Stimulated activated naive CD8-positive, alpha-beta T cell treated with anti-CD3 and anti-CD28 coated beads, Interleukin-15, Interleukin-2, amounts not matched to agents 100 ng/mL and 50 ng/mL, for 24 hours (primary cell): ENCODE results near the gene ABHD16B.

Source experiments
- H3K27ac Mint-ChIP-seq: one replicate; pipeline ENCODE4 v1.8.0; 2021; ENCODE audit warnings: mild to moderate bottlenecking, mixed read lengths
- H3K27me3 Mint-ChIP-seq: one replicate; pipeline ENCODE4 v1.8.0; 2021; ENCODE audit warnings: mixed read lengths
- H3K36me3 Mint-ChIP-seq: one replicate; pipeline ENCODE4 v1.8.0; 2021; ENCODE audit warnings: low read depth, mixed read lengths
- H3K4me1 Mint-ChIP-seq: one replicate; pipeline ENCODE4 v1.8.0; 2021; ENCODE audit warnings: low read depth, mixed read lengths
- H3K4me3 Mint-ChIP-seq: one replicate; pipeline ENCODE4 v1.8.0; 2021; ENCODE audit warnings: mild to moderate bottlenecking, mixed read lengths
- H3K9me3 Mint-ChIP-seq: one replicate; pipeline ENCODE4 v1.8.0; 2021; ENCODE audit warnings: mixed read lengths

ABHD16B gene

GRCh38 chr20:63861365-63861934 lies at the start of gene ABHD16B:
Gene ABHD16B (plus strand): TSS chr20:63861498. CDS start chr20:63861541, 43 bp downstream.
- peaks cover 45% of the 10 kb centered on the region for H3K4me1 Mint-ChIP-seq
- no peaks in the 10 kb centered on the region for H3K9me3 Mint-ChIP-seq
- H3K27me3 Mint-ChIP-seq, result no peaks in the 10 kb centered on the region
- H3K4me3 Mint-ChIP-seq, result no peak within 1 kb of the TSS
- H3K27ac Mint-ChIP-seq, result no peak within 1 kb of the TSS
- H3K36me3 Mint-ChIP-seq, result peaks cover 13% of the 10 kb centered on the region

GRCh38 chr20:63814891-63815614 lies 46.2 kb upstream of the ABHD16B start:
- Mint-ChIP-seq H3K27ac (no peak overlapping the region), H3K27me3 (no peaks in the 10 kb centered on the region), H3K9me3 (no peaks in the 10 kb centered on the region), H3K4me1 (no peaks in the 10 kb centered on the region), H3K4me3 (no peak overlapping the region), H3K36me3 (no peaks in the 10 kb centered on the region)

DNA sequence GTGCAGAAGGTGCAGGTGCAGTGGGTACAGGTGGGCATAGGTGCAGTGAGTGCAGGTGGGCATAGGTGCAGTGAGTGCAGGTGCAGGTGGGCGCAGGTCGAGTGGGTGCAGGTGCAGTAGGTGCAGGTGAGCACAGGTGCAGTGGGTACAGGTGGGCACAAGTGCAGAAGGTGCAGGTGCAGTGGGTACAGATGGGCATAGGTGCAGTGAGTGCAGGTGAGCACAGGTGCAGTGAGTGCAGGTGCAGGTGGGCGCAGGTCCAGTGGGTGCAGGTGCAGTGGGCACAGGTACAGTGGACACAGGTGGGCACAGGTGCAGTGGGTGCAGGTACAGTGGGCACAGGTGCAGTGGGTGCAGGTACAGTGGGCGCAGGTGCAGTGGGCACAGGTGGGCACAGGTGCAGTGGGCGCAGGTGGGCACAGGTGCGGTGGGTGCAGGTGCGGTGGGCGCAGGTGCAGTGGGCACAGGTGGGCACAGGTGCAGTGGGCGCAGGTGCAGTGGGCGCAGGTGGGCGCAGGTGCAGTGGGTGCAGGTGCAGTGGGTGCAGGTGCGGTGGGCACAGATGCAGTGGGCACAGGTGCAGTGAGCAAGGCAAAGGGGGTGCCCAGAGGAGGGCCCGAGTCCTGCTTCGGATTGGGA lies 45.6 kb upstream of the ABHD16B start:
- Mint-ChIP-seq H3K27ac (no peak overlapping the region), H3K9me3 (no peaks in the 10 kb centered on the region)

DNA sequence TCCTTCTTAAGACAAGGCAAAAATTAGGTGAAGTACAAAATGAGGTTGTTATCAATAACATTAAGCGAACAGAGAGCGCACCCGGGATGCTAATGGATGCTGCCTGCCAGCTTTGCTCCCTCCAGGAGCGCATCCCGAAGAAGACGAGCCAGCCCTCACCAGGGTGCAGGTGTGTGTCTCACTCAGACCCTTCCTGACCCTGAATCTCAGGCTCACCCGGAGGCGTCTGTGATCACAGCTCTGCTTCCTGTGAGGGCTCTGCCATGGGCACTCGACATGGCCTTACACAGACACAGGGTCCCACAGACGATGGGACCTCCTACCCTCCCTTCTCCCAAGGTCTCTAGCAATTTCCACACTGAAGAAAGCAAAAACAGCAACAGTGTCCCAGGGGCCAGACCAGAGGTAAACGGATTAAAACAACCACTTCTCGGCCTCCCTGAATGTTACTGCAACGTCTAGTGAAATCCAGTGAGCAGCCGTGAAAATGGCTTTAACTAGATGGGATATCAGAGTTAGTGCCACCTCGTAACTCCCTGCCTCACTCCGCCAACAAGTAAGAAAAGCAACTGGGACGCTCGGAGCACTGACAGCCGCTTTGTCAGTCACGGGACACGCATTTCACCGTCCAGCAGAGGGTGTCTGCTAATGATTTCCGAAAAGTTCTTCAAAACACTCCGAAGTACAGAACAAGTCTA lies 41.9 kb upstream of the ABHD16B start:
- H3K36me3 Mint-ChIP-seq, result no peaks in the 10 kb centered on the region
- no peak overlapping the region for H3K27ac Mint-ChIP-seq
- peak overlapping the region; percentile 33 for H3K4me3 Mint-ChIP-seq
- no peaks in the 10 kb centered on the region for H3K4me1 Mint-ChIP-seq
- no peaks in the 10 kb centered on the region for H3K27me3 Mint-ChIP-seq
- no peaks in the 10 kb centered on the region for H3K9me3 Mint-ChIP-seq

More for the DNA sequence above, 45.6 kb upstream of the ABHD16B start:
- H3K4me1 Mint-ChIP-seq, result no peaks in the 10 kb centered on the region
- no peaks in the 10 kb centered on the region for H3K27me3 Mint-ChIP-seq
- H3K4me3 Mint-ChIP-seq, result no peak overlapping the region
- H3K36me3 Mint-ChIP-seq, result no peaks in the 10 kb centered on the region

DNA sequence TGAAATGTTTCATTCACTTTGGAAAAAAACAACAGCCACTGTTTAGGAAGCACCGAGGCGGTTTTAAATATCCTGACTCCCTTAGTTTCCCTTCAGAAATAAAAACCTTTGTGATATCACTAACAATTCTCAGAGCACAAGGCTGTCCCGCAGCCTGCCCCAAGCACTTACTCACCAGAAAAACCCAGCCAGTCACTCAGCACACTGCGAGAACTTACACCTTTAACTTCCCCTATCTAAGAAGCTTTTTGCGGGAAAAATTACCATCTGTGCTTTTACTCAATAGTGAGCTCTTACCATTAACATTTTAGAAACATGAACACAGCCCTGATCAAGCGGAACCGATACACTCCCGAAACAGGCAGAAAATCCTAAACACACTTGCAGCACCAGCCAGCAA lies 39.5 kb upstream of the ABHD16B start:
- Mint-ChIP-seq H3K9me3 (no peaks in the 10 kb centered on the region), H3K4me3 (no peak overlapping the region), H3K36me3 (no peaks in the 10 kb centered on the region), H3K27ac (no peak overlapping the region), H3K27me3 (peaks cover 9% of the 10 kb centered on the region), H3K4me1 (peaks cover 8% of the 10 kb centered on the region)

GRCh38 chr20:63822276-63822696 lies 39.0 kb upstream of the ABHD16B start:
- no peaks in the 10 kb centered on the region for H3K9me3 Mint-ChIP-seq
- peaks cover 9% of the 10 kb centered on the region for H3K27me3 Mint-ChIP-seq
- H3K4me3 Mint-ChIP-seq, result no peak overlapping the region
- H3K4me1 Mint-ChIP-seq, result peaks cover 8% of the 10 kb centered on the region
- no peaks in the 10 kb centered on the region for H3K36me3 Mint-ChIP-seq
- H3K27ac Mint-ChIP-seq, result no peak overlapping the region

DNA sequence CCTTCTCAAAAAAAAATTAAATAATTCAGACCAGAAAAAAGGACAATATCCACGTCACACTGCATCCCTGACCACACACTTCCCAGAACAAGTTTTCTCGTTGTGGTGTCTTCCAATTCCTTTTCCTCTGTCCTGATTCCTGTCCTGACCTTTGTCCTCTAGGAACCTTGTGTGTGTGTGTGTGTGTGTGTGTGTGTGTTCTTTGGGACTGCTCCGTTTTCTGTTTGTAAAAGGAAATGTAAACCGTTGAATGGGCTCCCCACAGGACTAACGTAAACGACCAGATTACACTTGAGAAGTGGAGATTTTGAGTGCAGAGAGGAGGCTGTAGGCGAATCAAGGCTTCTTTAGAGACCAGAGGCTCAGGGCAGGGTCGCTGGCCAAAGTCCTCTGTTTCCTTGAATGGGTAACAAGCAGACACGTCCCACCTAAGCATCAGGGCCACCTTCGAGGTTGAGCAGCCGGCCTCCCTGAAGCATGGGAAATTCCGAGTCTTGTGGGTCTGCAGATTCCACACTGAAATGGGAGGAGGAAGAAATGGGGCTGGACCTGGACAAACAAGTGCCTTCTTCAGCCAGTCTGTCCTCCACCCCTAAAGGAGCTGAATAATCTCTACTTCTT lies 37.5 kb upstream of the ABHD16B start:
- H3K9me3 Mint-ChIP-seq, result no peaks in the 10 kb centered on the region
- H3K27me3 Mint-ChIP-seq, result peaks cover 18% of the 10 kb centered on the region
- no peak overlapping the region for H3K4me3 Mint-ChIP-seq
- no peak overlapping the region for H3K27ac Mint-ChIP-seq
- H3K36me3 Mint-ChIP-seq, result no peaks in the 10 kb centered on the region
- peaks cover 8% of the 10 kb centered on the region for H3K4me1 Mint-ChIP-seq

- Mint-ChIP-seq H3K36me3 (no peaks in the 10 kb centered on the region), H3K4me3 (no peak overlapping the region), H3K9me3 (no peaks in the 10 kb centered on the region), H3K4me1 (peaks cover 18% of the 10 kb centered on the region), H3K27me3 (peaks cover 31% of the 10 kb centered on the region), H3K27ac (no peak overlapping the region)
These were observed 35.8 kb upstream of the ABHD16B start for GRCh38 chr20:63825331-63826118.

GRCh38 chr20:63826753-63827152 lies 34.5 kb upstream of the ABHD16B start:
- Mint-ChIP-seq H3K27me3 (peaks cover 31% of the 10 kb centered on the region), H3K27ac (no peak overlapping the region), H3K4me1 (peaks cover 18% of the 10 kb centered on the region), H3K4me3 (no peak overlapping the region), H3K36me3 (no peaks in the 10 kb centered on the region), H3K9me3 (no peaks in the 10 kb centered on the region)

GRCh38 chr20:63828124-63828523 lies 33.2 kb upstream of the ABHD16B start:
- no peak overlapping the region for H3K4me3 Mint-ChIP-seq
- H3K27me3 Mint-ChIP-seq, result peaks cover 31% of the 10 kb centered on the region
- H3K4me1 Mint-ChIP-seq, result peaks cover 18% of the 10 kb centered on the region

GRCh38 chr20:63828545-63828944 lies 32.8 kb upstream of the ABHD16B start:
- no peaks in the 10 kb centered on the region for H3K9me3 Mint-ChIP-seq
- no peak overlapping the region for H3K4me3 Mint-ChIP-seq
- H3K27ac Mint-ChIP-seq, result no peak overlapping the region
- H3K4me1 Mint-ChIP-seq, result peaks cover 18% of the 10 kb centered on the region
- H3K36me3 Mint-ChIP-seq, result no peaks in the 10 kb centered on the region
- H3K27me3 Mint-ChIP-seq, result peaks cover 31% of the 10 kb centered on the region

More at GRCh38 chr20:63828124-63828523, 33.2 kb upstream of the ABHD16B start:
- Mint-ChIP-seq H3K27ac (no peak overlapping the region), H3K36me3 (no peaks in the 10 kb centered on the region), H3K9me3 (no peaks in the 10 kb centered on the region)

DNA sequence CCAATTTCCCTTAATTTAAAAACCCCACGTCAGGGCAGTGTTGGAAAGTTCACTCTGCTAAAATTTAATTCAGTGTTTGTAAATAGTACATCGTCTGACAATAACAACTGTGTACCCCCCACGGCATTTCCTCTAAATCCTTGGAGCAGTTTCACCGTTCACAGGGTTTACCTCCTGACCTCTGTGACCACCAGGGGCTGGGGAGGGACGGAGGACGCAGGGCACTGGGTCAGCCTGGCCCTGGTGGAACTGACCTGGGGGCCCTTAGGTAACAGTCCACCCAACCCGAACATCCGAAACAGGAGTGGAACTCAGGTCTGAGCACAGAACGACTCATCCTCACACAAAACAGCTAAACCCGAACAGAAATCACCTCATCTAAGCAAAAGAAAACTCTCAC lies 32.3 kb upstream of the ABHD16B start:
- Mint-ChIP-seq H3K36me3 (no peaks in the 10 kb centered on the region), H3K27ac (no peak overlapping the region), H3K27me3 (peaks cover 31% of the 10 kb centered on the region), H3K4me3 (peak overlapping the region; percentile 81), H3K9me3 (no peaks in the 10 kb centered on the region), H3K4me1 (peaks cover 18% of the 10 kb centered on the region)

GRCh38 chr20:63829603-63829944 lies 31.7 kb upstream of the ABHD16B start:
- H3K9me3 Mint-ChIP-seq, result no peaks in the 10 kb centered on the region

More at GRCh38 chr20:63829603-63829944, 31.7 kb upstream of the ABHD16B start:
- peaks cover 18% of the 10 kb centered on the region for H3K4me1 Mint-ChIP-seq
- H3K27ac Mint-ChIP-seq, result peak overlapping the region; percentile 57
- H3K36me3 Mint-ChIP-seq, result no peaks in the 10 kb centered on the region
- peaks cover 31% of the 10 kb centered on the region for H3K27me3 Mint-ChIP-seq
- peak overlapping the region; percentile 81 for H3K4me3 Mint-ChIP-seq
